NCI-H2227 treated with DMSO at 0.1 percent for 48 hours (cell line): ENCODE data around the gene SLC27A1.
"Not testable (repeated sequence)": the region's sequence is repeated elsewhere in the genome, so short reads cannot be mapped to it uniquely, and the experiment has no call there.

ENCODE experiments used
- DNase-seq: peaks from one replicate; lab custom pipeline; 2025; lab: John Stamatoyannopoulos, UW

The SLC27A1 gene

DNA sequence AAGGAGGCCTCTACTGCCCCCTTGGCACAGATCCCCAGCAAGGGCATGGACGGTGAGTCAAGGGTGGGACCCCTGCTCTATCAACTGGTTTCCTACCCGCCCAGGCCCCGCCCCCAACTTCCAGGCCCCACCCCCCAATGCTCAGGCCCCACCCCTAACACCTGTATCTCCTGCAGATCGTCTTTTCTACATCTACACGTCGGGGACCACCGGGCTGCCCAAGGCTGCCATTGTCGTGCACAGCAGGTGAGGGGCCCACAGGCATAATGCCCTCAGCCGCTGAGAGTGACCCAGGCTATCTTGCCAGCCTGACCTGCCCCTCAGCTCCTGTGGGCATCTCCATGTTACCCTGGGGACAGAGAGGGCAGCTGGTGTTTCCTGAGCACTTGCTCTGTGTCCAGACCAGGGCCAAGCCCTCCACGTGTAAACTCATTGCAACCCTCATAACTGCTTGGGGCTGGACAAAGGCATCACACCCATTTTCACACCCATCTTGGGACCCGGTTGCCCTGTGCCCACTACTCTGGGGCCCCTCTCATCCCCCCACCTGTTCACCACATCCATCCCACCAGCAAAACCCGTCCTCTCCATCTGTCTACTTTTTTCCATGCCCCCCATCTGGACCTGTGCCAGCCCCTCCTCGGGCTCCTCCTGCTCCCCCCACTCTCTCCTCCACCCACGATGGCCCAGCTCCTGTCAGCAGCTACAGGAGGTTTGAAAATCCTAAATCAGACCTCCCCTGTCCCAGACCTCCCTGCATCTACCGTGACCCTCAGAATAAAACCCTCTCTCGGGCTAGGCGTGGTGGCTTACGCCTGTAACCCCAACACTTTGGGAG lies 17.2 kb downstream of the SLC27A1 start:
- DNase-seq: no peak

DNA sequence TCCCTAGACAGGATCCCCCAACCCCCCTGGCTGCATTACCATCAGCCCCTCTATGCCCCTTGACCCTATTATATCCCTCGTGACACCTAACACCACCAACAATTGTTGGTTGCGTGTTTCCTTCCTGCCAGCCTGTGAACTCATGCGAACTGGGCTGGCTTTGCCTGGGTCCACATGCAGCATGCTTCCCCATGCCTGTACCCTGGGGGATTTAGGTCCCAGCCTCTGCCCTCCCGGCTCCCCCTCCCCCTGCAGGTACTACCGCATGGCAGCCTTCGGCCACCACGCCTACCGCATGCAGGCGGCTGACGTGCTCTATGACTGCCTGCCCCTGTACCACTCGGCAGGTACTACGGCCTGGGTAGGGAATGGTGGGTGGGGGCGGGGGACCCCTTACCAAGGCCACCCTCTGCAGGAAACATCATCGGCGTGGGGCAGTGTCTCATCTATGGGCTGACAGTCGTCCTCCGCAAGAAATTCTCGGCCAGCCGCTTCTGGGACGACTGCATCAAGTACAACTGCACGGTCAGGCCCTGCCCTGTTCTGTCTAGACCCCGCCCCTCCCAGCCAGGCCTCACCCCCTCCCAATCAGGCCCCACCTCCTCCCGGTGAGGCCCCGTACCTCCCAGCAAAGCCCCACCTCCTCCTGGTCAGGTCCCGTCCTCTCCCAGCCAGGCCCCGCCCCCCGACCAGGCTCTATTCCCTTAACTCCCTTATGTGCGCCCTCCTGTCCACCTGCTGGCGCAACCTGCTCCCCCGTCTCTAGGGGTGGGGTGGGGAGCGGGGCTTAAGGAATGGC lies 18.5 kb downstream of the SLC27A1 start:
- DNase-seq: no peak

DNA sequence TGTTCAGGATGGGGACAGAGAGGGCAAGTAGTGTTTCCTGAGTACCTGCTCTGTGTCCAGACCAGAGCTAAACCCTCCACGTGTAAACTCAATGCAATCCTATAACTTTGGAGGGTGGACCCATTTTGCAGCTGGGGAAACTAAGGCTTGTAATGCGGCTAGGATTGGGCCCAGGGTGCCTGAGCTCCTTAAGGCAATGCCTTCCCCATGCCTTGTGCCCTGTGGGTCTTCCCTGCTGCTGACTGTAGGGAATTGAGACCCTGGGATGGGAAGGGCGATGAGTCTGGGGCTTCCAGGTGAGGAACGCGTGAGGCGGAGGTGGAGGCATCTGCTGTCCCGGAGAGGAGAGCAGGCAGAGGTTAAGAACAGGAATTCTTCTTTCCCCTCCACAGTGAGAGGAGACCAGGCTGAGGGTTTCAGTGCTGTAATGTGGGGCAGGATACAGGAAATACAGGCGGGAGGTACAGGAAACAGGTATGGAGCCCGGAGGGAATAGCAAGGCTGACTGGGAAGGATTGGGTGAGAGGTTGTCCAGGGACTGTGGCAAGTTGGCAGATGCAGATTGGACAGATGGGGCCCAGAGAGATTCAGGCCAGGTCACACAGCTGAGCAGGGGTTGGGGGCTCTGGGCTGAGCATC lies 19.2 kb downstream of the SLC27A1 start:
- DNase-seq: no peak

DNA sequence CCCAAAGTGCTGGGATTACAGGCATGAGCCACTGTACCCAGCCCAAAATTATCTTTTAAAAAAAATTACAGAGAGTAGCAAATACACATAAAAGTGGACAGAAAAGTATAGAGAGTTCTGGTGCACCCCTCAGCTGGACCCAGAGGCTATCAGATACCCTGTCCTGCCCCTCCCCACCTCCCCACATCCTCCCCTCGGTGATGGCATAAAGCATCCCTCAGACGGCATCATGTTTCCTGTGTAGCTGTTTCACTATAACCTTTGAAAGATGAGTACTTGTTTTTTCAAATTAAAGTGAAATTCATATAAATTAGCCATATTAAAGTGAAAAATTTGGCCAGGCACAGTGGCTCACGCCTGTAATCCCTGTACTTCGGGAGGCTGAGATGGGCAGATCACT lies 20.1 kb downstream of the SLC27A1 start:
- DNase-seq: no peak

DNA sequence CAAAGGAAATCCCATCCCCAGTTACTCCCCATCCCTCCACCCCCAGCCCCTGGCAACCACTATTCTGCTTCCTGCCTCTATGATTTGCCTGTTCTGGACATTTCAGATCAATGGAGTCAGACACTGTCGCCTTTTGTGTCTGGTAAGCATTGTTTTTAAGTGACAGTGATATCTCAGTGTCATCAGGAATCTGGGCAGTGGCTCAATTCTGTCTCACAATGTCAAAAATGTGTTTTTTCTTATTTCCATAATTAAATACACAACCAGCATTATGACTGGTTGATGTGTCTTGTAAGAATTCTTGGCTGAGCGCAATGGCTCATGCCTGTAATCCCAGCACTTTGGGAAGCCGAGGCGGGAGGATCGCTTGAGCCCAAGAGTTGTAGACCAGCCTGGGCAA lies 21.0 kb downstream of the SLC27A1 start:
- DNase-seq: no peak

DNA sequence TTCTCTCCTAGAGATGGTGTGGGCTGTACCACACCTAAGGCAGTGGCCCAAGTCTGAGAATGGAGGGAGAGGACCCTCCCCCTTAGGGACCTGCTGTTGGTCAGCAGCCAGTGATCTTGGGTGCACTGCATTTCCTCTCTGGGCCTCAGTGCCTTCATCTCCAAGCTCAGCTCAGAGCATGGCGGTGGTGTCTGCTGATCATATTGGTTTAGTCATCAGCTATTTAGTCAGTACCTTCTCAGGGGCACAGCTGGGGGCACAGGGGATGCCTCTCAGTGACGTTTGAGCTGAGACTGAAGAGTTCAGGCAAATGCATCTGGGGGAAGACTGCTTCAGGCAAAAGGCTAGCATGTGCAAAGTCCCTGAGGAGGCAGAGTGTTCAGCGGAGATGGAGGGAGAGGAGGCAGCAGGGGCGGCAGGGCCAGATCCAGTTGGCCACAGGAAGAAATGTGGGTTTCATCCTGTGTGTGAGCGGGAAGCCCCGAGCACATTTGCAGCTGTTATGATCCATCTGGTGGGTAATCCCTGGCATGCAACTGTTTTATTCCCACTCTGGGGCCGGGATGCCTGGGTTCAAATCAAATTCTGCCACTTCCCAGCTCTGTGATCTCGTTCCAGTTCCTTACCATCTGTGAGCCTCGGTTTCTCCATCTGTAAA lies 25.4 kb downstream of the SLC27A1 start:
- DNase-seq: no peak

DNA sequence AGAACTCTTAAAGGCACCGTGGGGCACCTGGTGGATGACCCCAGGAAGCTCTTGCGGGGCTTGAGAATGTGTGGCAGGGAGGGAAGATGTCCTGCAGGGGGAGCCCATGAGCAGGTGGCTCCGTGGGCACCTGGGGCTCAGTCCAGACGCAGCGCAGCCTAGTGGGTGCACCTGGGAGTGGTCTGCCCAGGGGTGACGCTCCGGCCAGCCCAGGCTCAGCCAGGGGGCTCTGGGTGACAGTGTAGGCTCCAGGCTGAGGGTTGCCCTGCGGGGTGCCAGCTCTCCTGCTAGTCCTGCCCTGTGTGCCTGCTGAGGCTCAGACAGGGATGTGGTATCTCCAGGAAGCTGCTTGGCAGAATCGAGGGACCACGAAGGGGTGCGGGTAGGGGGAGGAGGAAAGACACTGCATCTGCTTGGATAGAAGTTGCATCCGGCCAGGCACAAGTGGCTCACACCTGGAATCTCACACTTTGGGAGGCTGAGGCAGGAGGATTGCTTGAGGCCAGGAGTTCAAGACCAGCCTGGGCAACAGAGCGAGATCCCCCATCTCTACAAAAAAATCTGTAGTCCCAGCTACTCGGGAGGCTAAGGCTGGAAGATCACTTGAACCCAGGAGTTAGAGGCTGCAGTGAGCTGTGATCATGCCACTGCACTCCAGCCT lies 26.1 kb downstream of the SLC27A1 start:
- no peak for DNase-seq

DNA sequence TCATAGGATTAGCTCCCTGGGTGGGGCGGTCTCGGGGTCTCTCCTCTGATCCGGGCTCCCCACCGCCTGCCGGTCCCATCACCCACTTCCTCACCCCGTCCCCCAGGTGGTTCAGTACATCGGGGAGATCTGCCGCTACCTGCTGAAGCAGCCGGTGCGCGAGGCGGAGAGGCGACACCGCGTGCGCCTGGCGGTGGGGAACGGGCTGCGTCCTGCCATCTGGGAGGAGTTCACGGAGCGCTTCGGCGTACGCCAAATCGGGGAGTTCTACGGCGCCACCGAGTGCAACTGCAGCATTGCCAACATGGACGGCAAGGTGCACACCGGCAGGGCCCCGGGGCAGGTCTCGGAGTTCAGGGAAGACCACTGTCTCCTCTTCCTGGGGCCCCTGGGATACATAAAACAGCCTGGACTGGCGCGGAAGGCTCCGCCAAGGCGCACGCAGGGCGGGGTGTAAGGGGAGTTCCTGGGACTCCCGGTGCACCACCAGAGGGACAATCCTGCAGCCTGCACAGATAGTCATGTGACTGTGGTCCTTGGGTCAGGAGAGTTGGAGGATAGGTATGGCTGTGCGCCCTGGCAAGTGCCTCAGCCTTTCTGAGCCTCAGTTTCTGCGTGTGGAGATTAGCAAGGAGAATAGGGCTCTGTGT lies 26.9 kb downstream of the SLC27A1 start:
- DNase-seq: no peak

DNA sequence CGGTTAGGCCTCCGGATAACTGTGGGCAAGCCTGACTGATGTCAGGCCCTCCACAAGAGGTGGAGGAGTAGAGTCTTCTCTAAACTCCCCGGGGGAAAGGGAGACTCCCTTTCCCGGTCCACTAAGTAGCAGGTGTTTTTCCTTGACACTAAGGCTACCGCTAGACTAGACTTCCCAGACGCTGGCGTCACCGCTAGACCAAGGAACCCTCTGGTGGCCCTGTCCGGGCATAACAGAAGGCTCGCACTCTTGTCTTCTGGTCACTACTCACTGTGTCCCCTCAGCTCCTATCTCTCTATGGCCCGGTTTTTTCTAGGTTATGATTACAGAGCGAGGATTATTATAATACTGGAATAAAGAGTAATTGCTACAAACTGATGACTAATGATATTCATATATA lies 28.7 kb downstream of the SLC27A1 start:
- not testable (repeated sequence) for DNase-seq

DNA sequence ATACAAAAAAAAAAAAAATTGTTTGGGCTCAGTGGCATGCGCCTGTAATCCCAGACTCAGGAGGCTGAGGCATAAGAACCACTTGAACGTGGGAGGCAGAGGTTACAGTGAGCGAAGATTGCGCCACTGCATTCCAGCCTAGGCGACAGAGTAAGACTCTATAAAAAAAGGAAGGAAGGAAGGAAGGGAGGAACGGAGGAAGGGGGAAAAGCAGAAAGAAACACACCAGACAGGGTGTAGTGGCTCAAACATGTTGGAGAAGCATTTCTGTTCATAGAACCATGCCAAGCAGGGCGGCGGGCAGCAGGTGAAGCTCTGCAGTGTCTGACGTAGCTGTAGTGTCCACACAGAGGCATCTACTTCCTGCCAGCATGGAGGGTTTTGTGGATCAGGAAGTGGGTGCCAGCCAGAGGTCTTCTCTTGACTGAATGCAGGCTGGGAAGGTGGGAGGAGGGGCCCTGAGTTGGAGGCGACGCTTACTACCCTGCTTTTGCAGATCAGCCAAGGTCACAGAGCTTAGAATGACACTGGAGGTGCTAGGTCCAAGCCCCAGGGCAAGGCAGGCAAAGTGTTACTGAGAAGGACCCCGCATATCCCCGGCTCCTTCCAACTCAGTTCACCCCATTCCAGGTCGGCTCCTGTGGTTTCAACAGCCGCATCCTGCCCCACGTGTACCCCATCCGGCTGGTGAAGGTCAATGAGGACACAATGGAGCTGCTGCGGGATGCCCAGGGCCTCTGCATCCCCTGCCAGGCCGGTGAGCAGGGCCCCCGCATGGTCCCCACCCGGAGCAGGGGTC lies 29.5 kb downstream of the SLC27A1 start:
- no peak for DNase-seq

DNA sequence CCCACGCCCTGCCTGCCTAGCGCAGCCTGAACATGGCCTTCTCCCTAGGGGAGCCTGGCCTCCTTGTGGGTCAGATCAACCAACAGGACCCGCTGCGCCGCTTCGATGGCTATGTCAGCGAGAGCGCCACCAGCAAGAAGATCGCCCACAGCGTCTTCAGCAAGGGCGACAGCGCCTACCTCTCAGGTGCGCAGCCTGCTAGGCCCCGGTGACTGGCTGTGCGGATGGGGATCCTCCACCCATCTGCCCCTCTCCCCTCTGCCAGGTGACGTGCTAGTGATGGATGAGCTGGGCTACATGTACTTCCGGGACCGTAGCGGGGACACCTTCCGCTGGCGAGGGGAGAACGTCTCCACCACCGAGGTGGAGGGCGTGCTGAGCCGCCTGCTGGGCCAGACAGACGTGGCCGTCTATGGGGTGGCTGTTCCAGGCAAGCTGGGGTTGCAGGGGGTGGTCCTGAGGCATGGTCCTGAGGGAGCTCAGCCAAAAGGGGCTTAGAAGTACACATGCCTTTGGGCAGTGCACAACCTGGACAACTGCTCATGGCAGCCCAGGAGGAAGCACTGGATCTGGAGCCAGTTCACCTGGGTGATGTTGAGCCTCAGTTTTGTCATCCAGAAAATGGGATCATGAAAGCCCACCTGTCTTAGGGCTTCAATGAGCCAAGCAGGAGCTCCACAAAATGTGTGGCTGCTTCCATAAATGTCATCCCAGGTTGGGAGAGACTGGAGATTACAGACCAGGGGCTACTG lies 30.3 kb downstream of the SLC27A1 start:
- DNase-seq: no peak

DNA sequence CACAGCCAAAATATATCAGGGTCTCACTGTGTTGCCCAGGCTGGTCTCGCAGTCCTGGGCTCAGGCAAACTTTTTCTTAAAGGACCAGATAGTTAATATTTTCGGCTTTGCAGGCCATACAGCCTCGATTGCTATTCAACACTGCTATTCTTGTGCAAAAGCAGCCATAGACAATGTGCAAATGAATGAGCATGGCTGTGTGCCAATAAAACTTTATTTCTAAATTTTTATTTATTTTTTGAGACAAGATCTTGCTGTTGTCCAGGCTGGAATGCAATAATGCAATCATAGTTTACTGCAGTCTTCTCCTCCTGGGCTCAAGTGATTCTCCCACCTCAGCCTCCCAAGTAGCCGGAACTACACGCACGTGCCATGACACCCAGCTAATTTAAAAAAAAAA lies 32.9 kb downstream of the SLC27A1 start:
- no peak for DNase-seq

DNA sequence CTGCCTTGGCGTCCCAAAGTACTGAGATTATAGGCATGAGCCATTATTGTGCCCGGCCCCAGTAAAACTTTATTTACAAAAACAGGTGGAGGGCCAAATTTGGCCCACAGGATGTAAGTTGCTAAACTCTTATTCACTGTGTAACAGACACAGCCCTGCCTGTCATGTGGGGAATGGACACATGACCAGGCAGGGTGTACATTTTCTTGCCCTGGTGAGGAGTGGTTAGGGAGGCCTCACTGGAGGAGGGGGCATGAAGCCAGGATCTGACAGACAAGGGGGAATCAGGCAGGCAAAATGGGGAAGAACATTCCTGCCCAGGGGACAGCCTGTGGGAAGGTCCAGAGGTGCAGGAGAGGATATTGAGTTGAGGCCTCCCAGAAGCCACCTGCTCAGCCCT lies 33.7 kb downstream of the SLC27A1 start:
- DNase-seq: no peak

DNA sequence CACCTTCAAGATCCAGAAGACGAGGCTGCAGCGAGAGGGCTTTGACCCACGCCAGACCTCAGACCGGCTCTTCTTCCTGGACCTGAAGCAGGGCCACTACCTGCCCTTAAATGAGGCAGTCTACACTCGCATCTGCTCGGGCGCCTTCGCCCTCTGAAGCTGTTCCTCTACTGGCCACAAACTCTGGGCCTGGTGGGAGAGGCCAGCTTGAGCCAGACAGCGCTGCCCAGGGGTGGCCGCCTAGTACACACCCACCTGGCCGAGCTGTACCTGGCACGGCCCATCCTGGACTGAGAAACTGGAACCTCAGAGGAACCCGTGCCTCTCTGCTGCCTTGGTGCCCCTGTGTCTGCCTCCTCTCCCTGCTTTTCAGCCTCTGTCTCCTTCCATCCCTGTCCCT lies 34.1 kb downstream of the SLC27A1 start:
- DNase-seq: no peak

DNA sequence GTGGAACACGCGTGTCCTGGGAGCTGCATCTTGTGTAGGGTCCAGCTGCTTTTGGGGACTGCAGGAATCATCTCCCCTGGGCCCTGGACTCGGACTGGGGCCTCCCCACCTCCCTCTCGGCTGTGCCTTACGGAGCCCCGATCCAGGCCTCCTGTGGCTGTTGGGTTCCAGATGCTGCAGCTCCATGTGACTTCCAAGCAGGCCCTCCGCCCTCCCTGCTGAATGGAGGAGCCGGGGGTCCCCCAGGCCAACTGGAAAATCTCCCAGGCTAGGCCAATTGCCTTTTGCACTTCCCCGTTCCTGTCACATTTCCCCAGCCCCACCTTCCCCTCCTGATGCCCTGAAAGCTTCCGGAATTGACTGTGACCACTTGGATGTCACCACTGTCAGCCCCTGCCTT lies 34.9 kb downstream of the SLC27A1 start:
- no peak for DNase-seq

DNA sequence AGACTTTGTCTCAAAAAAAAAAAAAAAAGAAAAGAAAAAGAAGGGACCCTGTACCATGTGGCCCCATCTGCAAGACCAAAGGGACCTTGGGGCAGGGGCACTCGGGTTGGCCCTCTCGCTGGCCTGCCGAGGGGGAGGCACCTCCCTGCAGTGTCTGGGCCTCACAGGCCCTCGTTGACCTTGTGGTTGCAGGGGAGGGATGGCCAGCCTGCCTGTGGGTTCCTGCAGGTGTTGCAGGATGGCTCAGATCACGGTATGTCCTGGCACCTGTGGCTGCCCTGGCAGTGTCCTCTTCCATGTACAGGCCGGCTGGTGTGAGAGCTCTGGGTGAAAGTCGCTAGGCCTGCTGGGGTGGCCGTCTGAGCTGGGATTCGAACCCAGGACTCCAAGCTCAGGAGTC lies 36.4 kb downstream of the SLC27A1 start:
- DNase-seq: no peak

DNA sequence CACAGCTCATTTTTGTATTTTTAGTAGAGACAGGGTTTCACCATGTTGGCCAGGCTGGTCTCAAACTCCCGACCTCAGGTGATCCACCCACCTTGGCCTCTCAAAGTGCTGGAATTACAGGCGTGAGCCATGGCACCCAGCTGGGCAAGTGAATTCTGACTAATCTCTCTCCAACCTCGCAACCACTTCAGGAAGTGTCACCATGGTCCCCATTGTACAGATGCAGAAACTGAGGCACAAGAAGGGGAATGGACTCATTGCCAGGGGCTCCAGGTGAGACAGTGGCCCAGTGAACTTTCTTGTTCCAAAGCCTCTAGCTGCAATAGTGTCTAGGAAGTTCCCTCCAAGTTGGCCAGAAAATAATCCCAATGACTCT lies 38.2 kb downstream of the SLC27A1 start:
- not testable (repeated sequence) for DNase-seq

DNA sequence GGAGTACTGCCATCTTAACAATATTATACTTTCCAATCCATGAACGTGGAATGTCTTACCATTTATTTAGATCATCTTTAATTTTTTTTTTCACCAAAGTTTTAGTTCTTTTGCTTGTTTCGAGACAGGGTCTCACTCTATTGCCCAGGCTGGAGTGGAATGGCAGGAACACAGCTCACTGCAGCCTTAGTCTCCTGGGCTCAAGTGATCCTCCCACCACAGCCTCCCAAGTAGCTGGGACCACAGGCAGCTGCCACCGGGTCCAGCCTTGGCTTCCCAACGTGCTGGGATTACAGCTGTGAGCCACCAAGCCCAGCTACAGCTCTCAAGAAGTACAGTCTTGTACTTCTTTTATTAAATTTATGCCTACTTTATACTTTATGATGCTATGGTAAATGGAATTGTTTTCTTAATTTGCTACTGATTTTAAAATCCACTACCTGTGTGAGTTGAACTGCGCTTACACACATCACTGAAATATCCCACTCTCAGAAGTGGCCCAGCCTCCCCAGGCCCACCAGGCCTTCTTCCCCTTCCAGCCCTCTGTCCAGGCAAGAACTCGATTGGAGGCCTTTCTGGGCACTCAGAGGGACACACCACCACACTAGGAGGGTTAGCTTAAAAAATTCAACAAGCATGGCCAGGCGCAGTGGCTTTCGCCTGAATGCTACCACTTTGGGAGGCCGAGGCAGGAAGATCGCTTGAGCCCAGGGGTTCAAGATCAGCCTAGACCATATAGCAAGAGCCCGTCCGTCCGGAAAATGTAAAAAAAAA lies 40.1 kb downstream of the SLC27A1 start:
- no peak for DNase-seq
